ENCODE measurements around the gene SORBS2.

- TF ChIP-seq CTCF (IDR thresholded peaks at IDR 0.05; ENCODE audit: low read depth, low read length) (no peak), POLR2A (IDR thresholded peaks at IDR 0.05; ENCODE audit: extremely low read depth, insufficient read length) (no peak), MYC (IDR thresholded peaks at IDR 0.05; ENCODE audit: low read depth, low read length) (no peak)
Observed at GRCh38 chr4:185718578-185719499, 93.2 kb downstream of the SORBS2 start.

All from NB4 (cell line).